Amygdala (tissue), 56 donors: Measurements from ENCODE around the gene ZBTB20.
A peak's percentile ranks its signal among the peaks of the same experiment; 100 is the strongest.

Experiments
- DNase-seq, 56 donors: peaks; one replicate each; lab custom pipeline; 2025; lab: John Stamatoyannopoulos, UW

ZBTB20 gene

GRCh38 chr3:114375608-114376421 lies 771.3 kb downstream of the ZBTB20 start:
- no peak for DNase-seq

GRCh38 chr3:114374433-114374990 lies 772.6 kb downstream of the ZBTB20 start:
- no peak for DNase-seq

DNA sequence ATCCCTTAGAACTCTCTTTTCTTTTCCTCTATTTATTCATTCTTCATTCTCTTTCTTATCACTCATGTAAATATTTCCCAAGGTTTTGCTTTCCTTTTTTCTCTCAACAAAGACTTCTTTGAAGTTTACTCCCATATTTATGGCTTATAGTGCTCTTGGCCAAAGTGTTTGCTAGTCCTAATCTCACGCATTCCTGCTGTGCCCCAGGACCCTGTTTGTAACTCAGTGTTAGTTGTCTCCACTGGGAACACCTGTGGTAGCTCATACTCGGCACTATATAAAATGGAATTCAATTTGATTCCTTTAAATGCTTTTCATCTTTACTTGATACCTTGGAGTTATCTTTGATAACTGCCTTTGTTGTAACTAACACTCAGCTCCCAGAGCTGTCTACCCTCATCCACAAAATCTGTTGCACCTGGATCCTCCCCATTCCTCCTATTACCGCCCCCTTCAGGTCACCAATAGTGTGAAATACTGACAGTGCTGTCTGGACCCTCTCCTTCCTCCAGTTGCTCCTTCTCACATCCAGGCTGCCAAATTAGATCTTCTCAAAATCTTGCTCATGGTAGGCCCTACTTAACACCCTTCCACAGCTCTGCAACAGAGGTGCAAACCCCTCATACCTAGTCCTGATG lies 776.4 kb downstream of the ZBTB20 start:
- no peak for DNase-seq

GRCh38 chr3:114365909-114366308 lies 781.2 kb downstream of the ZBTB20 start:
- DNase-seq, result no peak

DNA sequence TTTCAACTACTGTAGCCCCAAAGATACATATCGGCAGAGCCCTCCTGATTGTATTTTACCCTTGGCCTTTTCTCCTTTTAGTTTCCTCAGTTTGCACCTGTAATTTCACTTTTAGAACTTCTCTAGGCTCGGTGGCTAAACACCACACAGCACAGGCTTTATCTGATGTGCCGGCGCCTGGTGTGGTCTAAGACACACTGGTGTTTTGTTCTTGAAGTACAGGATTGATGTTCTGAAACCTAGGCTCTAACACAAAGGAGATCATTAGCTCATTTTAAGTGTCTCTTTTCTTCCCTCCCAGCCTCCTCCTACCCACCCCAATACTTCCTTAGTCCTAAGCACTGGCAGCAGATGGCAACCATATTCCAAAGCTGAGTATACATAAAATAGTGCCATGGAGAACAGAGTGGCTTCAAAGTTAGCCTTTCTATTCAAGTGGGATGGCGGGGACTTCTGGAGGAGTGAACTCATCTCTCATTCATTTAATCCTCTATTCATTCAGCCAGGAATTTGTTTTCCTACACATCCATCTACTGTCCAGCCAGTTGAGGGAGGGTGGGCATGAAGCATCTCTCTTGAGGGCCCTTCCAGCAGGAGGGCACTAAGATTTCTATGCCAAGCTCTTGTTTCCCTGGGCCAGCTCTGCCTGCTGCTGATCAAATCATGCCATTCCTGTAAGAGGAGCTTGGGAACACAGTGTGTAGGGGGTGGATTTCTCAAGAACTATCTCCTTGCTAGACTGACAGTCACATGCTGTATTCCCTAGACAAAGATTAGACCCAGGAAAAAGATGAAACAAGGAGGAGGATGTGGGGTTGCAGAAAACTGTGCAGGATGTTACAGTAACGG lies 782.1 kb downstream of the ZBTB20 start:
- DNase-seq, result peak in 1 of 56 donors; percentile 30

DNA sequence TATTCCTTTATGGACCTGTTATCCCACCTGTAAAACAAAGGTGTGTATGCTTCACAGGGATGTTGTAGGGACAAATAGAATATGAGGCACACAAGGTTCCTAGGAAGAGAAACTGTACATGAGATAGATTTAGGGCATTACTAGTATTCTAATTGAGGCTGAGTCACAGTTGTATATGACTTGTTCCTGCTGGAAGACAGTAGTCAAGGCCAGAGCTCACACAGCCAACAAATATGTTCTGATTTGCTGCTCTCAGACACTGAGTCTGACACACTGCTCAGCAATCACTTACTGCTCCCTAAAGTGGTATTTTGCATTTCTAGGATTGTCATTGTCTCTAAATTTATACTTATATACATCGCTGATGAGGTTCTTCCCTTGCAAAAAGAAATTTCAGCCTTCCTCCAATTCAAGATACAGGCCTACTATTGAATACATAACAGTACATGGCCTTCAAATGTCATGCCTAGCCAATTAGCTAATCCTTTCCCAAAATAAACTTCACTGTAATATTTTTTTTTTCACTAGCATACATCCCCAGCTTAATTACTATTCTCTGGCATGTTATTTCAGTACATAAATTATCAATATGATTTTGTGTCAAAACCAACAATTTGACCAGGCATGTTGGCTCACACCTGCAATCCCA lies 783.4 kb downstream of the ZBTB20 start:
- peak in 1 of 56 donors; percentile 27 for DNase-seq

- DNase-seq, result no peak
Measured at GRCh38 chr3:114362815-114363214, 784.3 kb downstream of the ZBTB20 start.

DNA sequence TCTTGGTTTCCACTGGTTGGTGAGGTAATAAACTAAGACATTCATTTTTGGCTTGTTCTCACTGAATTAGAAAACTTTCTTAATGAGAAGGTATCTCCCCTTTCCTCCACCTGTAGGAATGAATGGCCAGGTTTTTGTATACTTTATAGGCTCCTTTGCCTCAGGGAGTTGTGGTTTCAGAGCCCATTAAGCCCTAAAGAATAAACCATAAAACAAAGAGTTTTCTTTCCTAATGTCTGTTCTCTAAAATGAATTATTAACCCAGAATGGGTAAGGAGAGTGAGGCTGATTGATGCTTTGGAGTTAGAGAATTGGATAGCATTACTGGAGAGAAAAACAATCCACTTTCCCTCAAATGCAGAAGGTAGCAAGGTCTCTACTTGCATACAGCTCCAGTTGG lies 785.7 kb downstream of the ZBTB20 start:
- DNase-seq, result no peak

- no peak for DNase-seq
Measured at GRCh38 chr3:114356525-114356924, 790.6 kb downstream of the ZBTB20 start.

- DNase-seq, result no peak
Measured at GRCh38 chr3:114356066-114356465, 791.0 kb downstream of the ZBTB20 start.

DNA sequence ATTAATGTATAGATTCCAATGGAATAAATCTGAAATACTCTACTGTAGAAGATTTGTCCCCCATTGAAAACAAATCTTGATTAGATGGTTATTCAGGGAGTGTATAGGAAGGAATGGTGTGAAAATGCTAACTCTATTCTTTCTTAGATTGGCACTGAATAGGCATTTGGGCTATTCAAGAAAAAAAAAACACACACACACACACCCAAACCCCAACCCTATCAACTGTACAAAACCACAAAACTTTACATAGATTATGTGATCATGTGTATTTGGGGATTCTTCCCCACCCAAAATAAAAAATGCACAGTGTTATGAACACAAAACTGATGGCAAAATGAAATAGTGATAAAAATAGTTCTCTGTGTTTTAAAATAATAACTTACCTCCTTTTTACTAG lies 791.4 kb downstream of the ZBTB20 start:
- no peak for DNase-seq

DNA sequence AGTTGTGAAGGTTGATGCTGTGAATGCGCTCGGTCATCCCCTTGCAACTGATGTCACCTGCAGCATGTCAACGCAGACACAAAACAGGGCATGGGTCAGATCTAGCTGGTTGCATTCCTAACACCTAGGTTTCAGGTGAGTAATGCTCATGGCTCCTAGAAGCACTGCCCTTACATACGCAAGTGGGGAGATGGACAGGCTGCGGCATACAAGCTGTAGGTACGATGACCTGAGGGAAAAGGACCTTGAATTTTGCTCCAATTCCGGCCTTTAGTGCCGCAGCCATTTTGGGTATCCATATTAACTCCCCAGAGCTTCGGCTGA lies 795.3 kb downstream of the ZBTB20 start:
- DNase-seq, result no peak

- no peak for DNase-seq
Measured at GRCh38 chr3:114351123-114351821, 795.8 kb downstream of the ZBTB20 start.

- DNase-seq, result no peak
Measured at GRCh38 chr3:114350690-114351089, 796.4 kb downstream of the ZBTB20 start.

DNA sequence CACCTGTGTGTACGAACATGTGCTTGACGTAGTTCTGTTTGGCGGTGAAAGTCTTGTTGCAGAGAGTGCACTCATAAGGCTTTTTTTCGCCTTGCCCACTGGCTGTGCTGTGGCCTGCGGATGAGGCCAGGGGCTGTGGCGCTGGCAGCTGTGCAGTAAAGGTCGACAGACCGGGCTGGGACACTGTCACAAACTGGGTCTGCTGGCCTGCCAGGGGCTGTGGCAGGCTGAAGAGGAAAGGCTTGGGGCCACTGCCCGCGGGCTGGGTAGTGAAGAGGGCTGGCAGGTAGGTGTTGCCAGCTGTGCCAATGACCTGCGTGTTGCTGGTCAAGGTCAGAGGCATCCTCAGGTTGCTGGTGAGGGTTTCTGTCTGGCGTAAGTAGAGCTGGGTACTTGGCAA lies 796.8 kb downstream of the ZBTB20 start:
- DNase-seq, result no peak

DNA sequence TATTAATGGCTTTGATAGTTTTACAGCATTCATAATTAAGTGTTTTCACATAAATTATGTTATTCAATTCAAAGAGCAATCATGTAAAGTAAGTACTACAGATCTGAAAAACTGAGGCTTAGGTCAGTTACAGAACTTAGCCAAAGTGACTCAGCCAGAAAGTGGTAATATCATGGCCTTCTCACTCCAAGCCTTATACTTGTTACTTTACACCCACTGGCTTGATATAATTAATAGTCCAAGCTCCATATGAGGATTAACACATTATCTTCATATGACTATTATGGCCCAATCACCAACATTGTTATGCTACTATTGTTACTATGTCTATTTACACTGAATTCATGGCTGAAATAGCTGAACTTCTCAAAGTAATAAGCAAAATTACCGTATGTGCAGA lies 802.6 kb downstream of the ZBTB20 start:
- no peak for DNase-seq

GRCh38 chr3:114338651-114339357 lies 808.3 kb downstream of the ZBTB20 start:
- no peak for DNase-seq

GRCh38 chr3:114336857-114337256 lies 810.2 kb downstream of the ZBTB20 start:
- no peak for DNase-seq

- DNase-seq, result no peak
Measured at GRCh38 chr3:114336122-114336697, 810.9 kb downstream of the ZBTB20 start.
